Breast epithelium (tissue), 3 donors: Measurements from ENCODE around the gene MRPL49.

Experiments used
- CTCF ChIP-seq, 3 donors: fragments of 450-650 bp; IDR thresholded peaks; one replicate each; pipeline ENCODE4 v1.5.1; 2016 to 2017; ENCODE audit warnings: antibody characterized with exemption in 3 of 3, mild to moderate bottlenecking in 3 of 3, moderate library complexity in 3 of 3
- POLR2A ChIP-seq: fragments of 450-650 bp; IDR thresholded peaks from one replicate; pipeline ENCODE4 v1.6.1; 2016; ENCODE audit warnings: antibody characterized with exemption, mild to moderate bottlenecking, moderate library complexity

GRCh38 chr11:65117206-65118096, 4.7 kb upstream of the MRPL49 start, which contains the start of gene ZNHIT2:
- TF ChIP-seq POLR2A, result peak; percentile 62
- TF ChIP-seq CTCF (IDR thresholded peaks at IDR 0.05), result peak; percentile 96 to 99 (median 99)
